NCI-H526 (cell line): ENCODE data around the gene CDC14B.
"Not testable (repeated sequence)": the region's sequence is repeated elsewhere in the genome, so short reads cannot be mapped to it uniquely, and the experiment has no call there.

Source experiments
- DNase-seq, 2 experiments: peaks; one replicate each; lab custom pipeline; 2025; lab: John Stamatoyannopoulos, UW

The CDC14B gene

GRCh38 chr9:96619491-96620180, at the start of gene CDC14B:
Gene CDC14B, minus strand, starts transcription at chr9:96619843. Its CDS starts 465 bp downstream, at chr9:96619378.
- peak; percentile 88 to 93 for DNase-seq

GRCh38 chr9:96668868-96669534, 49.4 kb upstream of the CDC14B start:
- no peak for DNase-seq

GRCh38 chr9:96667363-96667728, 47.7 kb upstream of the CDC14B start:
- no peak for DNase-seq

DNA sequence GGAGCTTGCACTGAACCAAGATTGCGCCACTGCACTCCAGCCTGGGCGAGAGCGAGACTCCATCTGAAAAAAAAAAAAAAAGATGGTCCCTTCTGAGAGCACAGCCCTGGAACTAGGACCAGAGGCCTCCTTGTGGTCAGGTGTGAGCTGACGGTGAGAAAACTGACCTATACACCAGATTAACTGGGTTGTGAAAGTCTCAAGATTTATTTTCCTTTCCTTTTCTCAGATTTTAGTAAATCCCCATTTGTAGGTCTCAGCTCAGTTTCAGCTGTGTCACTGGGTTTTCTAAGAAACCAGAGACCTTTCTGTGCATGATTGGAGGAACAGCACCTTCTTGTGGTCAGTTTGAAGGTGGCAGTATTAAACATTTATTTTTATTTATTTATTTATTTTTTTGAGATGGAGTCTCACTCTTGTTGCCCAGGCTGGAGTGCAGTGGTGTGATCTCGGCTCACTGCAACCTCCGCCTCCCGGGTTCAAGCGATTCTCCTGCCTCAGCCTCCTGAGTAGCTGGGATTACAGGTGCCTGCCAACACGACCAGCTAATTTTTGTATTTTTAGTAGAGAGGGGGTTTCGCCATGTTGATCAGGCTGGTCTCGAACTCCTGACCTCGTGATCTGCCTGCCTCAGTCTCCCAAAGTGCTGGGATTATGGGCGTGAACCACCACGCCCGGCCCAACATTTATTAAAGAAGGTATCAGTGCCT, 47.2 kb upstream of the CDC14B start:
- peak; percentile 7 to 37 for DNase-seq

- DNase-seq = no peak
Measured at GRCh38 chr9:96665789-96666188, 46.1 kb upstream of the CDC14B start.

DNA sequence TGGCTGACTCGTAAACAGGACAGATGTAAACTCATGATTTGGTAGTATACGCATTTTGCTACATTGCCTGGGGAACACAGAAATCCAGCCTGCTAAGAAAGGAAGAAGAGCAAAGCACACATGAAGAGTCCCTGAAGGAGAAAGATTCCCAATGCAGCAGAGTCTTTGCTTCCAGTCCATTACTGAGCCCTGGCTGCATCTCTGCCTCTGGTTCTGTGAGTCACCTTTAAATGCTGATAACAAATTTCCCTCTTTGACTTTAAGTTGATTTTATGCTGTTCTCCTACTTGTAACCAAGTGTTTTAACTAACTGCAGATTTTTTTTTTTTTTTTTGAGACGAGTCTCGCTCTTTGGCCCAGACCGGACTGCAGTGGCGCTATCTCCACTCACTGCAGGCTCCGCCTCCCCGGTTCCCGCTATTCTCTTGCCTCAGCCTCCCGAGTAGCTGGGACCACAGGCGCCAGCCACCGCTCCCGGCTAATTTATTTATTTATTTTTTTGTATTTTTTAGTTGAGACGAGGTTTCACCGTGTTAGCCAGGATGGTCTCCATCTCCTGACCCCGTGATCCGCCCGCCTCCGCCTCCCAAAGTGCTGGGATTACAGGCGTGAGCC, 44.0 kb upstream of the CDC14B start:
- DNase-seq = no peak

DNA sequence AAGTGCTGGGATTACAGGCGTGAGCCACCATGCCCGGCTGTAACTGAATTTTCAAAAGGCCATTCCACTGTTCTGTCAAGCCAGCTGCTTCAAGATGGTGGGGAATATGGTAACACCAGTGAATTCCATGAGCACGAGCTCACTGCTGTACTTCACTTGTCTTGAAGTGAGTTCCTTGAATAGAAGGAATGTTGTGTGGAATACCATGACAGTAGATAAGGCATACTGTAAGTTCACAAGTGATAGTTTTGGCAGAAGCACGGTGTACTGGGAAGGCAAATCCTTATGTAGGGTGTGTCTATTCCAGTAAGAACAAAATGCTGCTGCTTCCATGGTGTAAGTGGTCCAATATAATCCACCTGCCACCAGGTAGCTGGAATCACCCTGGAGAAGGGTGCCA, 42.1 kb upstream of the CDC14B start:
- DNase-seq = no peak

DNA sequence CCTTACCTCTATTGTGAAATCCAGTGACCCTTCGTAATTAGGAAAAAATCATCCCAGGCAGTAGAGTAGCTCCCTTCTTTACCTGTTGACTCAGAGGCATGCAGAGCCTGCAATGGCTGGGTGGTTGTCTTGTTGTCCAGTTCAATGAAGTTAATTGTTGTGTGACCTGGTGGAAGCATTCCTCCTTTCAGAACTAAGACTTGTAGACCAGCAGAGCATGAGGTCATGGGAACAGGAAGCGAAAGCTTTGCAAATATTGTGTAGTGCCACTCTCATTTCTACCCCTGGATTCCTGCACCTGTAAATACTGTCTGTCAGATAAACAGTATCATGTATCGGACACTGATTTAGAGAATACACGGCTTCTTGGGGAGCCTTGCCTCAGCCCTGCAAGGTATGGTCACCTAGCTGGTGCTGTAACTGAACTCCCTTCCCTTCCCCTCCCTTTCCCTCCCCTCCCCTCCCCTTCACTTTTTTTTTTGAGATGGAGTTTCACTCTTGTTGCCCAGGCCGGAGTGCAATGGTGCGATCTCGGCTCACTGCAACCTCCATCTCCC, 41.1 kb upstream of the CDC14B start:
- no peak for DNase-seq

DNA sequence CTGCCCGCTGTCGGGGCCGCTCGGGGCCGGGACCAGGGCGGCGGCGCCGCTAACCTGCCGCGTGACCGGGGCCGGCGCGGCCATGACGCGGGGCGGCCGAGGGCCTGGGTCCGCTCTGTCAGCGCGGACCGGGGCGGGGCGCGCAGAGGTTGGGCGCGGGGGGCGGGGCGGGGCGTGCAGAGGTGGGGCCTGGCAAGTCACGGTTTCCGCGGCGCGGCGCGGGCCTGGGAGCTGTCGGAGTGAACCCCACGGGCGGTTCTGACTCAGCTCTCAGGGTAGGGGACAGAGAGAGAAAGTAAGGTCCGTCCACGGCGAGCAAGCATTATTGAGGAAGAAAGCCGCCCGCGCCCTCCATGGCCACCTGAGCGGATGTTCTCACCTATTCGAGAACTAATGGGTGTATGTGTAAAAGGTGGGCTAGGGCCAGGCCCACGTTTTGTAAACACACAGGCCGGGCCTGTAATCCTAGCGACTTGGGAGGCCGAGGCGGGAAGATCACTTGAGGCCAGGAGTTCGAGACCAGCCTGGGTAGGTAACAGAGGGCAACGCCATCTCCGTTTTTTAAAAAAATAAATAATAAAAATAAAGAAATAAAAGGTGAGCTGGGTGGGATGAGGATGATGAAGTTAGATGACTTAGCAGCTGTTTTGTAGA, 35.7 kb upstream of the CDC14B start, which contains the start of gene PRXL2C:
TSS of gene PRXL2C (minus strand) at position 120 of the 654 bp plus-strand sequence. CDS start at position 84, 36 bp downstream.
- peak; percentile 10 to 75 for DNase-seq

- DNase-seq = peak; percentile 15 to 75
Measured at GRCh38 chr9:96654450-96655197, 35.0 kb upstream of the CDC14B start.

- DNase-seq = peak in 1 of 2 experiments; percentile 5
Measured at GRCh38 chr9:96651626-96652025, 32.0 kb upstream of the CDC14B start.

DNA sequence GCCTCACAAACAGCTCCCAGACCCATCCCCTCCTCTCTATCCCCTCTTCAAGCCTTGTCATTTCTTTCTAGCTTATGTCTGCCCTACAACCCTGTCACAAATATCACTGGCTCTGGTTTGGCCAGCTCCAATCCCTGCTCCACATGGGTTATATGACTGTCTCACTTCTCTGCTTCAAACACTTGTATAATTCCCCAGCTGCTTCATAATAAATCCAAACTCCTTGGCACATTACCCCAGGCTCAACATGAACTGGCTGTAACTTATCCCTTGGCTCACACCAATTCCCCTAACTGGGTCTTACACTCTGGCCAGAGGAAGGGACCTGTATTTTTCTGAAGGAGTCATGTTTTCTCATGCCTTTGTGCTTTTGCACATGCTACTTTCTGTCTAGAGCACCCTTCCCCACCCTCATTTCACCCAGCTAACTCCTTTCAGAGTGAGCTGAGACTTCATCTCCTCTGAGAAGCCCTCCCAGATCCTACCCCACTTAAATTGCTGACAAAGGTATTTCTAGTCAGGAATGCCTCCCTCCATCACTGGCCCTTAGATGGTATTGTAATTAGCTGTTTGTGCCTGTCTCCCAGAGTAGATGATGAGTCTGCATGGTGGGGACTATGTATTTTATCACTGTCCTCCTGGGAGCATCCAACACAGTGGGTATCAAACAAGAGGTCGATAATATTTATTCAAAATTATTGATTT, 30.1 kb upstream of the CDC14B start:
- no peak for DNase-seq

DNA sequence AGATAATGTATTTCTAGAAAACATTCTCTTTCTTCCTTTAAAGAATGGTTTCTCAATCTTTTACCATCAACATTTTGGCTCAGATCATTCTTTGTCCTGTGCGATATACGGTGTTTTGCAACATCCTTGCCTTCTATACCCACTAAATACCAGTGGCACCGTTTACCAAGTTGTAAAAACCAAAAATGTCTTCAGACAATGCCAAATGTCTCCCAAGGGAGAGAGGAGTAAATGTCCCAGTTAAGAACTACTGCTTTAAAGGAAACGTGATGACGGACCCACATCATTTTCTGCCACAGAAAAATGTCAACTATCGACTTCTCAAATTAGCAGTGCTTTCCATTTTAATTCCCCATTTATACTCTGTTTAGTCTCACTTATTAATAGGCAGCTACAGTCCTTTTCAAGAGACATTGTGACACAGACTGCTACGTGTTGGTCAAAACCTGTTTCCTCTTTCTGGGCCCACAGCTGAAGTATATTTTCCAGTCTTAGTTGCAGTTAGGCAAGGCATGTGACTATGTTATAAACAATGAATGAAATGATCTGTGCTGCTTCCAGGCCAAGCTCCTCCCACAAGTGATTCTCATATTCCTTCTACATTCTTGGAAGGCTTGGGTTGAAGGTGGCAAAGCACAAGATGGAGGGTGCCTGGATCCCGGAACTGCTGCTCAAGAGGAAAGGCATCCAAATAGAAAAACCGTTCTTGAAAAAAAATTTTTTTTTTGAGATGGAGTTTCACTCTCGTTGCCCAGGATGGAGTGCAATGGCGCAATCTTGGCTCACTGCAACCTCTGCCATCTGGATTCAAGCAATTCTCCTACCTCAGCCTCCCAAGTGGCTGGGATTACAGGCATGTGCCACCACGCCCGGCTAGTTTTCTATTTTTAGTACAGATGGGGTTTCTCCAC, 26.7 kb upstream of the CDC14B start:
- DNase-seq = no peak

DNA sequence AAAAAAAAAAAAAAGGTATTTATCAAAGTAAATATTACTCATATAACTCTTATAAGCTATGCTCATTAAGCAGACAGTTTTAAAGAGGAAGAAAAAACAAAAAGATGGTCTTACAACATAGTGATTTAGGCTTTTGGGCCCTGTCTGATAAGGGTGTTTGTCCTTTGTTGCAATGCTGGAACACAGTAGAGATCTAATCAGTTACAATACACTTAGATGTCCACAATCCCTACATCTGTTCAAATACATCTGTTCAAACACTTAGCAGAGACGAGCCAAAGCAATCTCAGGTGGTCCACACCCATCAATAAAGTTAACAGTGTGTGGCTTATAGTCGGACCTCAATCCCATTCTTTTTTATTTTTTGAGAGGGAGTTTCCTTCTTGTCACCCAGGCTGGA, 24.5 kb upstream of the CDC14B start:
- no peak for DNase-seq

DNA sequence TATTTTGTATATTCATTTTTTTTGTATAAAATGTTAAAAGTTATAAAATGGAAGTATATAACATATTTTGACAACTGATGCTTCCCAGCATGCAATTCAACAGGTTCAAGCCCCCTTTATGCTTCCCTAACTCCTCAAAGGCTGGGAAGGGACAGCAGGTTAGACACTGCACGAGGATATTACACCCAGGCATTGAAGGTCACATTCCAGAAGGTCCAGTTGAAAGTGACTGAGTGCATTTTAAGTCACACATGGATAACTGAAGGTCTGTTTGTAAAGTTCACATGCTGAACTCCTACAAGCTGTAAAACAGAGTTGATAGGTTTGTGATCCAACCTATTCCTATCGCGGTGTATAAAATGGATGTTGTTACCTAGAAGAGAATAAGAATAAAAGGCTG, 21.9 kb upstream of the CDC14B start:
- no peak for DNase-seq

- DNase-seq = no peak
Measured at GRCh38 chr9:96638606-96639364, 19.1 kb upstream of the CDC14B start.

- DNase-seq = no peak
Measured at GRCh38 chr9:96636368-96636767, 16.7 kb upstream of the CDC14B start.

GRCh38 chr9:96633579-96633978, 13.9 kb upstream of the CDC14B start:
- DNase-seq = not testable (repeated sequence)
